A673 (cell line): ENCODE measurements around the gene KCP. TPM values are rescaled to one million over a fixed set of nuclear protein-coding genes. Genes with fewer than 3 reads are reported as not detected.
"Not testable (repeated sequence)": the region's sequence is repeated elsewhere in the genome, so short reads cannot be mapped to it uniquely, and the experiment has no call there.

Experiments used
- BruUV-seq: library from RNA; stranded (reverse); fragments of 400-500 nt; replicated peaks from 2 replicates; lab custom pipeline; 2021; lab: Mats Ljungman, UMichigan
- CTCF ChIA-PET: fragments of 300-600 bp; sonication (Branson Sonifier 250); formaldehyde crosslinking; loops from one replicate; lab custom pipeline; 2022; ENCODE audit warnings: antibody characterized with exemption; lab: Charles Lee
- POLR2A ChIA-PET: fragments of 300-600 bp; sonication (Branson Sonifier 250); formaldehyde crosslinking; loops from one replicate; lab custom pipeline; 2022; ENCODE audit warnings: antibody characterized with exemption; ENCODE audit not compliant: low non-redundant PET; lab: Charles Lee
- DNase-seq: peaks from one replicate; pipeline ENCODE4 v3.0.0-alpha.2; 2015; ENCODE audit warnings: low spot score
- H3K27ac ChIP-seq: fragments of 200-600 bp; sonication (generic); 2 replicates; pipeline ENCODE4 v1.5.1; 2016; ENCODE audit warnings: mixed run types, low read depth, mild to moderate bottlenecking, mixed read lengths, antibody characterized with exemption, low read length; ENCODE audit not compliant: poor library complexity, severe bottlenecking
- H3K27me3 ChIP-seq: fragments of 200-600 bp; sonication (generic); replicated peaks from 2 replicates; pipeline ENCODE4 v1.6.1; 2017; ENCODE audit warnings: mixed run types, low read depth, mild to moderate bottlenecking, mixed read lengths, antibody characterized with exemption, low read length; ENCODE audit not compliant: insufficient read depth, poor library complexity
- H3K36me3 ChIP-seq: fragments of 200-600 bp; sonication (generic); 2 replicates; pipeline ENCODE4 v1.6.1; 2016; ENCODE audit warnings: mixed run types, mild to moderate bottlenecking, mixed read lengths, antibody characterized with exemption, low read length; ENCODE audit not compliant: insufficient read depth, poor library complexity, severe bottlenecking
- H3K4me1 ChIP-seq: fragments of 200-600 bp; sonication (generic); 2 replicates; pipeline ENCODE4 v1.6.1; 2017; ENCODE audit warnings: mixed run types, mild to moderate bottlenecking, mixed read lengths, antibody characterized with exemption, low read length; ENCODE audit not compliant: insufficient read depth, poor library complexity, severe bottlenecking
- H3K4me3 ChIP-seq: fragments of 200-600 bp; sonication (generic); 2 replicates; pipeline ENCODE4 v1.5.1; 2016; ENCODE audit warnings: low read depth, mixed run types, mild to moderate bottlenecking, mixed read lengths, low read length; ENCODE audit not compliant: poor library complexity, severe bottlenecking
- H3K9me3 ChIP-seq: fragments of 200-600 bp; sonication (generic); 2 replicates; pipeline ENCODE4 v1.6.1; 2016; ENCODE audit warnings: mixed run types, low read depth, mild to moderate bottlenecking, mixed read lengths, antibody characterized with exemption, low read length; ENCODE audit not compliant: poor library complexity, severe bottlenecking
- CTCF ChIP-seq: fragments of 300-800, 200-600 bp; sonication (generic); conservative IDR thresholded peaks from 2 replicates; pipeline ENCODE4 v1.5.1; 2017; ENCODE audit warnings: low read depth, mild to moderate bottlenecking, antibody characterized with exemption, low read length, moderate library complexity, mixed read lengths
- EZH2 ChIP-seq: fragments of 200-600 bp; sonication (generic); IDR thresholded peaks from 2 replicates; pipeline ENCODE4 v1.6.1; 2017; ENCODE audit warnings: borderline replicate concordance, low read depth, mild to moderate bottlenecking, mixed read lengths, antibody characterized with exemption, low read length; ENCODE audit not compliant: poor library complexity, severe bottlenecking
- intact Hi-C: fragments of 100-400 bp; cut with micrococcal nuclease; formaldehyde crosslinking; loops from one replicate; pipeline ENCODE4 v1.10.0; 2022; ENCODE audit not compliant: unreplicated experiment
- total RNA-seq: library from RNA; stranded (reverse); gene quantifications from 2 replicates; pipeline ENCODE4 v1.2.3, GENCODE V29; 2021

KCP gene
- total RNA-seq, 1 experiment from 2014 or later = not detected

- CTCF ChIA-PET = no interaction called here
- no TSS peak for BruUV-seq
- POLR2A ChIA-PET = no interaction called here
- Histone ChIP-seq H3K4me1 (no peaks in the 10 kb centered on the region), H3K36me3 (no peaks in the 10 kb centered on the region), H3K9me3 (no peaks in the 10 kb centered on the region), H3K4me3 (no peak overlapping the region), H3K27ac (no peak overlapping the region), H3K27me3 (peaks cover 3% of the 10 kb centered on the region)
- intact Hi-C loops = no loop called here
- DNase-seq = no peak
- no peak for TF ChIP-seq CTCF
- TF ChIP-seq EZH2 = no peak
Observed at GRCh38 chr7:128913870-128914565, 3.5 kb upstream of the KCP start.

GRCh38 chr7:128912709-128913495 lies 2.4 kb upstream of the KCP start:
- H3K36me3 ChIP-seq, H3K27me3 ChIP-seq, H3K27ac ChIP-seq, H3K9me3 ChIP-seq, DNase-seq, CTCF ChIA-PET, POLR2A ChIA-PET, H3K4me3 ChIP-seq, H3K4me1 ChIP-seq, BruUV-seq, intact Hi-C loops: not testable (repeated sequence)

GRCh38 chr7:128912281-128912680 lies 1.8 kb upstream of the KCP start:
- TF ChIP-seq CTCF = no peak
- no peak for TF ChIP-seq EZH2
- no TSS peak for BruUV-seq
- Histone ChIP-seq H3K4me1 (no peaks in the 10 kb centered on the region), H3K36me3 (no peaks in the 10 kb centered on the region), H3K27ac (no peak overlapping the region), H3K4me3 (no peak overlapping the region), H3K9me3 (no peaks in the 10 kb centered on the region), H3K27me3 (peaks cover 3% of the 10 kb centered on the region)
- DNase-seq = no peak
- CTCF ChIA-PET = interaction anchor here (1.3 kb wide), 1 partner anchor 179 kb away, joined by 3 read pairs; no protein-coding TSS in a partner anchor
- intact Hi-C loops = no loop called here
- POLR2A ChIA-PET = no interaction called here
